Heart left ventricle (tissue), 16 donors: ENCODE results near the gene C1orf35. TPM values are rescaled to one million over a fixed set of nuclear protein-coding genes. Genes with fewer than 3 reads are reported as not detected.

ENCODE experiments used
- ATAC-seq, 4 donors: fragments of 200-7000 bp; cut with Tn5 transposase; one replicate each; pipeline ENCODE4 v1.9.1; 2020 to 2022; ENCODE audit warnings: moderate library complexity in 4 of 4, mild to moderate bottlenecking in 3 of 4, moderate number of reproducible peaks in 1 of 4
- DNase-seq, 5 donors: peaks; one replicate each; pipeline ENCODE4 v3.0.0-alpha.2; 2020
- H3K27ac ChIP-seq, 12 donors: fragments of 200-600 bp; sonication (generic) in 4 of 12; one replicate each; pipeline versions ENCODE4 v1.5.0 to v1.8.0; 2016 to 2022; ENCODE audit warnings: mild to moderate bottlenecking in 2 of 12
- H3K27me3 ChIP-seq, 9 donors: fragments of 200-600 bp; sonication (generic) in 2 of 9; one replicate each; pipeline versions ENCODE4 v1.5.1 to v1.8.0; 2016 to 2022; ENCODE audit warnings: mild to moderate bottlenecking in 3 of 9
- H3K36me3 ChIP-seq, 9 donors: fragments of 200-600 bp; sonication (generic) in 2 of 9; one replicate each; pipeline versions ENCODE4 v1.5.0 to v1.8.0; 2018 to 2022; ENCODE audit warnings: mild to moderate bottlenecking in 2 of 9
- H3K4me1 ChIP-seq, 12 donors: fragments of 200-600 bp; sonication (generic) in 4 of 12; one replicate each; pipeline versions ENCODE4 v1.5.0 to v1.8.0; 2016 to 2022; ENCODE audit warnings: mild to moderate bottlenecking in 3 of 12
- H3K4me3 ChIP-seq, 12 donors: fragments of 200-600 bp; sonication (generic) in 4 of 12; one replicate each; pipeline versions ENCODE4 v1.5.0 to v1.8.0; 2017 to 2022; ENCODE audit warnings: mild to moderate bottlenecking in 9 of 12, moderate library complexity in 4 of 12
- H3K9me3 ChIP-seq, 12 donors: fragments of 200-600 bp; sonication (generic) in 4 of 12; one replicate each; pipeline versions ENCODE4 v1.5.0 to v1.8.0; 2016 to 2022; ENCODE audit warnings: mild to moderate bottlenecking in 1 of 12
- CTCF ChIP-seq, 12 donors: fragments of 200-600 bp; sonication (generic) in 4 of 12; IDR thresholded peaks; one replicate each; pipeline versions ENCODE4 v1.5.0 to v1.8.0; 2018 to 2022; ENCODE audit warnings: antibody characterized with exemption in 12 of 12, mild to moderate bottlenecking in 5 of 12
- POLR2A ChIP-seq, 2 donors: fragments of 450-650 bp; IDR thresholded peaks; one replicate each; pipeline ENCODE4 v1.6.1; 2017; ENCODE audit warnings: antibody characterized with exemption in 2 of 2, mild to moderate bottlenecking in 2 of 2, moderate library complexity in 2 of 2
- WGBS, 4 donors: extraction: QIAGEN DNeasy Blood & Tissue Kit in 2 of 4; methylation state at CpG; one replicate each; pipeline versions ENCODE4 v1.1.5 to v1.1.7; 2013 to 2018; 5-methylcytosine and 5-hydroxymethylcytosine counted together
- intact Hi-C, 10 donors: fragments of 100-400 bp; cut with DNase I; formaldehyde crosslinking; loops; one replicate each; pipeline versions ENCODE4 v1.11.1 to v1.14.2; 2022
- polyA plus RNA-seq, 2 donors: library from polyadenylated mRNA; stranded (reverse); fragments of 200-250 nt; gene quantifications; one replicate each; pipeline ENCODE4 v1.2.3, GENCODE V29; 2013
- total RNA-seq, 9 donors: library from RNA; depleted of rRNA in 2 of 9; stranded (reverse); fragments of >200 nt in 2 of 9; fragmentation: NEBNext Ultra II Directional in 3 of 9; extraction: Animal tissue kit (Norgen Biotek cat#: 25700) in 3 of 9; gene quantifications; one replicate each; pipeline versions ENCODE4 v1.1.0 to v1.2.4, GENCODE V29; 2016 to 2023
- donor health status: ischemic (EF 13 %, LVEDD 7.1; RV severe dilation, severe dysfunction).
- donor health status: healthy with polysubstance abuse.
- donor health status: DM: no; HTN: yes; CAD: no.
- donor health status: DM: no; HTN: no; CAD: no.
- donor health status: ischemic (EF 25% LVEDD 6.9; RV normal size, moderate dysfunction).
- donor health status: ischemic (EF 25% LVEDD 5.7; RV mildly dilated, moderate dysfunction).
- donor health status: healthy.
- donor health status: DM: yes; HTN: yes; CAD: no.
- donor health status: ischemic (EF 35%, LVEDD 5.7; RV mildly dilated, moderate dysfunction).
- donor health status: nonischemic (EF 11% LVEDD 7.7; RV severe dilation, severe dysfunction).
- donor health status: DM: yes; HTN: yes; CAD: no.
- donor health status: PGD.
- donor health status: ischemic (EF 29% LVEDD 5.4; RV normal size, mild dysfunction).
- donor health status: nonischemic (EF 23%, LVEDD 6.1; RV moderate dilation, normal function).

The C1orf35 gene
- total and polyA plus RNA-seq, 11 donors = 6.2 to 9.8 (median 7.7) TPM

DNA sequence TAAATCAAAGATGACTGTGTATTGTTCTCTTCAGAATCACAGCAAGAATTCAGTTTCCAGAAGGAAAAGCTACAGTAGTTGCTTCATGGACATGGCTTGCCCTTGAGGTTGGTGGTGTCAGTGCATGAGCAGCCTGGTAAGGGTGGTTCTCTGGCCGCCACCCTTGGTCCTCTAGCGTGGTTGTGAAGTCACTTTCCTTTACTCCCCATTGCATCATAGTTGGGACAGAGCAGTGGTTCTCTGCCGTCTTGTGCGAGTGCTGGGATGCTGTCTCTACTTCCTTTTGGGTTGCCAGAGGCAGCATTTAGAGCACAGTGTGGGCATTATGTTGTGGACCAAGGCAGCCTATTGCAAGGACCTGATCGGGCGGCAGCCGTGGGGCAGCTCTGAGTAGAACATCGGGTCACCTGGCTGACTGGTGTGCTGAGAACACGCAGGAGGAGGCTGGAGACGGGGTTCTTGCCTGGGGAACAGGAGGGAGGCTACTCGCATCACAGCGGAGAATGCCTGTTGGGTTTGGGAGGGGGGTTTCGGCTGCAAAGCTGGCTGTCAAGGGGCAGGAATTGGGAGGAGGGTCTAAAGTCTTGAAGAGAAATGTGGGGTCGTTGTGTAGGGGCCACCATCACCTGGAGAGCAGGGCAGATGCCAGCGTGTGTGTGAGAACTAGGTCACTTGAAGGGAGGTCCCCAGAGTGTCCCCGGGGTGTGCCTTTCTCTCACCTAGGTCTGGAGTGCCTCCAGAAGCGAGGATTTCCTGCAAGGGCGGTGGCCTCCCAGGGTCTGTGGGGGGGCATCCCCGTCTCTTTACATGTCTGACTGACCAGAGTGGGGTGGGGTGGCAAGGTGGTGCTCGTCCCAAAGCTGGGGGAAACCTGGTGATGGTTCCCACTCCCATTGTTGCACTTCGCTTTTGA, 14.3 kb downstream of the C1orf35 start:
- peak overlapping the region in 1 of 12 donors; percentile 21 for H3K4me3 ChIP-seq
- ATAC-seq = peak in 1 of 4 donors; percentile 3
- DNase-seq = peak in 1 of 5 donors; percentile 55
- peaks cover 60 to 99% (median 95%) of the 10 kb centered on the region in 12 donors for H3K4me1 ChIP-seq
- WGBS, 4 donors = 63 to 71% (median 65%) methylated on average over 20 to 21 of the region's 21 CpGs
- H3K9me3 ChIP-seq = peaks cover 0 to under 1% (median 0%) of the 10 kb centered on the region in 12 donors
- H3K36me3 ChIP-seq = peaks cover 0 to 39% (median 0%) of the 10 kb centered on the region in 9 donors
- intact Hi-C loops = loop anchor here in 1 of 10 donors (10.0 kb wide), 1 partner anchor 324 kb away; no protein-coding TSS in a partner anchor
- H3K27me3 ChIP-seq = no peaks in the 10 kb centered on the region
- peak overlapping the region in 8 of 12 donors; percentile 25 to 96 (median 40) for H3K27ac ChIP-seq
- TF ChIP-seq POLR2A (IDR thresholded peaks at IDR 0.05) (no peak), CTCF (IDR thresholded peaks at IDR 0.05) (no peak)

GRCh38 chr1:228087771-228088251, 15.3 kb downstream of the C1orf35 start:
- H3K27me3 ChIP-seq = no peaks in the 10 kb centered on the region
- H3K9me3 ChIP-seq = no peaks in the 10 kb centered on the region
- no peak for TF ChIP-seq POLR2A (IDR thresholded peaks at IDR 0.05)
- TF ChIP-seq CTCF (IDR thresholded peaks at IDR 0.05) = peak in 1 of 12 donors; percentile 10
- H3K27ac ChIP-seq = peak overlapping the region in 10 of 12 donors; percentile 5 to 96 (median 41)
- DNase-seq = peak in 2 of 5 donors; percentile 58 to 69
- peak overlapping the region in 7 of 12 donors; percentile 1 to 27 (median 7) for H3K4me3 ChIP-seq
- peaks cover 60 to 95% (median 91%) of the 10 kb centered on the region in 12 donors for H3K4me1 ChIP-seq
- H3K36me3 ChIP-seq = peaks cover 0 to 28% (median 0%) of the 10 kb centered on the region in 9 donors
- WGBS, 4 donors = 33 to 40% (median 33%) methylated on average over 7 of the region's 7 CpGs
- peak in 3 of 4 donors; percentile 14 to 43 (median 41) for ATAC-seq
- intact Hi-C loops = loop anchor here in 1 of 10 donors (10.0 kb wide), 1 partner anchor 323 kb away; no protein-coding TSS in a partner anchor

GRCh38 chr1:228085287-228085951, 17.7 kb downstream of the C1orf35 start:
- Histone ChIP-seq H3K36me3 (peaks cover 0 to 14% (median 0%) of the 10 kb centered on the region in 9 donors), H3K27ac (peak overlapping the region in 11 of 12 donors; percentile 49 to 100 (median 96)), H3K27me3 (no peaks in the 10 kb centered on the region), H3K4me3 (peak overlapping the region in 9 of 12 donors; percentile 70 to 100 (median 94)), H3K9me3 (no peaks in the 10 kb centered on the region), H3K4me1 (peaks cover 55 to 86% (median 79%) of the 10 kb centered on the region in 12 donors)
- DNase-seq = peak in 3 of 5 donors; percentile 33 to 51 (median 40)
- 17 to 36% (median 26%) methylated on average over 6 of the region's 6 CpGs for WGBS, 4 donors
- TF ChIP-seq POLR2A (IDR thresholded peaks at IDR 0.05) (no peak), CTCF (IDR thresholded peaks at IDR 0.05) (no peak)
- intact Hi-C loops = loop anchor here in 2 of 10 donors (2.0 to 10.0 kb wide), 2 partner anchors 13 to 321 kb away; no protein-coding TSS in a partner anchor
- ATAC-seq = peak in 2 of 4 donors; percentile 14 to 23
